Neuronal stem cell (in vitro differentiated cells): ENCODE results near the gene TRIP4.

ENCODE experiments used
- DNase-seq: peaks from one replicate; pipeline ENCODE4 v3.0.0-alpha.2; 2013; ENCODE audit warnings: low spot score
- H2AFZ ChIP-seq: one replicate; pipeline ENCODE4 v1.6.1; 2013; ENCODE audit warnings: mild to moderate bottlenecking, low read length, inconsistent platforms
- H2AK5ac ChIP-seq: 2 replicates; pipeline ENCODE4 v1.6.1; 2013; ENCODE audit warnings: low read depth, mild to moderate bottlenecking, inconsistent platforms, low read length, moderate library complexity, mixed read lengths
- H2BK120ac ChIP-seq: 2 replicates; pipeline ENCODE4 v1.6.1; 2013; ENCODE audit warnings: low read depth, mild to moderate bottlenecking, inconsistent platforms, low read length, moderate library complexity, mixed read lengths
- H2BK12ac ChIP-seq: one replicate; pipeline ENCODE4 v1.6.1; 2013; ENCODE audit warnings: low read length, inconsistent platforms
- H2BK15ac ChIP-seq: 2 replicates; pipeline ENCODE4 v1.6.1; 2013; ENCODE audit warnings: mild to moderate bottlenecking, low read length, inconsistent platforms, mixed read lengths
- H2BK5ac ChIP-seq: one replicate; pipeline ENCODE4 v1.6.1; 2013; ENCODE audit warnings: inconsistent platforms, mild to moderate bottlenecking, low read length, moderate library complexity
- H3K14ac ChIP-seq: one replicate; pipeline ENCODE4 v1.6.1; 2013; ENCODE audit warnings: low read length, inconsistent platforms
- H3K18ac ChIP-seq: 2 replicates; pipeline ENCODE4 v1.6.1; 2013; ENCODE audit warnings: low read length, inconsistent platforms
- H3K23ac ChIP-seq: 2 replicates; pipeline ENCODE4 v1.6.1; 2013; ENCODE audit warnings: low read depth, mild to moderate bottlenecking, mixed read lengths, low read length, inconsistent platforms; ENCODE audit not compliant: poor library complexity
- H3K27ac ChIP-seq: replicated peaks from 3 replicates; pipeline ENCODE4 v1.5.1; 2013; ENCODE audit warnings: low read length, inconsistent platforms
- H3K27me3 ChIP-seq, 3 experiments: 2 replicates each; pipeline ENCODE4 v1.6.1; 2013; ENCODE audit warnings: low read length in 3 of 3, mild to moderate bottlenecking in 2 of 3, inconsistent platforms in 1 of 3, low read depth in 1 of 3, mixed read lengths in 1 of 3, moderate library complexity in 1 of 3; ENCODE audit not compliant: control insufficient read depth in 3 of 3, insufficient read depth in 3 of 3
- H3K36me3 ChIP-seq, 2 donors: replicated peaks in 1 of 2; 2 replicates each; pipeline ENCODE4 v1.6.1; 2013; ENCODE audit warnings: low read length in 2 of 2; ENCODE audit not compliant: control insufficient read depth in 2 of 2, insufficient read depth in 2 of 2
- H3K4ac ChIP-seq: 2 replicates; pipeline ENCODE4 v1.6.1; 2013; ENCODE audit warnings: inconsistent platforms, mild to moderate bottlenecking, low read length, moderate library complexity
- H3K4me1 ChIP-seq, 2 donors: 1 replicate in 1 of 2; 2 replicates in 1 of 2; pipeline ENCODE4 v1.6.1; 2013; ENCODE audit warnings: low read length in 2 of 2, low read depth in 1 of 2; ENCODE audit not compliant: control insufficient read depth in 2 of 2, insufficient read depth in 1 of 2
- H3K4me2 ChIP-seq: one replicate; pipeline ENCODE4 v1.6.1; 2013; ENCODE audit warnings: mild to moderate bottlenecking, low read length, inconsistent platforms; ENCODE audit not compliant: insufficient read depth, poor library complexity, severe bottlenecking
- H3K4me3 ChIP-seq, 2 donors: 2 replicates each; pipeline ENCODE4 v1.5.1; 2013; ENCODE audit warnings: low read length in 2 of 2, mild to moderate bottlenecking in 2 of 2, inconsistent platforms in 1 of 2, moderate library complexity in 1 of 2
- H3K79me1 ChIP-seq: one replicate; pipeline ENCODE4 v1.6.1; 2013; ENCODE audit warnings: low read depth, mild to moderate bottlenecking, inconsistent platforms, low read length, moderate library complexity
- H3K9ac ChIP-seq: one replicate; pipeline ENCODE4 v1.6.1; 2013; ENCODE audit warnings: mild to moderate bottlenecking, low read depth, low read length, inconsistent platforms; ENCODE audit not compliant: poor library complexity
- H3K9me3 ChIP-seq, 2 donors: replicated peaks in 1 of 2; 2 replicates each; pipeline versions ENCODE3 to v1.6.1; 2013; ENCODE audit warnings: low read length in 2 of 2, mild to moderate bottlenecking in 2 of 2, inconsistent platforms in 1 of 2, low read depth in 1 of 2, mixed read lengths in 1 of 2, moderate library complexity in 1 of 2; ENCODE audit not compliant: control insufficient read depth in 2 of 2, insufficient read depth in 1 of 2
- H4K8ac ChIP-seq: one replicate; pipeline ENCODE4 v1.6.1; 2013; ENCODE audit warnings: low read depth, mild to moderate bottlenecking, inconsistent platforms, low read length, moderate library complexity
- H4K91ac ChIP-seq: one replicate; pipeline ENCODE4 v1.6.1; 2013; ENCODE audit warnings: low read length, low read depth, mild to moderate bottlenecking, inconsistent platforms; ENCODE audit not compliant: poor library complexity
- WGBS, 2 donors: extraction: QIAGEN DNeasy Blood & Tissue Kit; methylation state at CpG; one replicate each; pipeline ENCODE4 v1.1.7; 2013; ENCODE audit warnings: missing lambda C conversion rate in 2 of 2, mixed read lengths in 1 of 2; ENCODE audit not compliant: insufficient read length in 2 of 2, insufficient replicate concordance in 1 of 2; ENCODE audit errors: extremely low coverage in 2 of 2; 5-methylcytosine and 5-hydroxymethylcytosine counted together

TRIP4 gene

GRCh38 chr15:64426845-64427465 lies 39.3 kb downstream of the TRIP4 start:
- Histone ChIP-seq H3K4me2 (no peak overlapping the region), H2BK15ac (no peak overlapping the region), H3K27me3 (no peaks in the 10 kb centered on the region), H4K91ac (no peak overlapping the region), H2BK120ac (no peak overlapping the region), H3K4me3 (no peak overlapping the region), H2AK5ac (no peak overlapping the region), H3K9ac (no peak overlapping the region), H3K9me3 (no peaks in the 10 kb centered on the region), H3K27ac (no peak overlapping the region), H3K4ac (no peak overlapping the region), H2BK12ac (no peak overlapping the region), H3K4me1 (peaks cover 0 to 7% of the 10 kb centered on the region in 2 donors), H2BK5ac (no peak overlapping the region), H3K79me1 (no peaks in the 10 kb centered on the region), H3K18ac (no peak overlapping the region), H2AFZ (no peak overlapping the region), H3K36me3 (peaks cover 2 to 61% of the 10 kb centered on the region in 2 donors), H3K23ac (no peak overlapping the region), H3K14ac (no peak overlapping the region), H4K8ac (no peak overlapping the region)
- no peak for DNase-seq
- WGBS, 2 donors = no CpG with 5 or more reads among the region's 7 CpGs

GRCh38 chr15:64429448-64429847 lies 41.8 kb downstream of the TRIP4 start:
- Histone ChIP-seq H2AK5ac (no peak overlapping the region), H3K4me1 (peaks cover 0 to 7% of the 10 kb centered on the region in 2 donors), H3K27ac (no peak overlapping the region), H3K18ac (no peak overlapping the region), H3K14ac (no peak overlapping the region), H3K79me1 (no peaks in the 10 kb centered on the region), H3K4me3 (no peak overlapping the region), H3K27me3 (no peaks in the 10 kb centered on the region), H3K4ac (no peak overlapping the region), H3K9ac (no peak overlapping the region), H2AFZ (no peak overlapping the region), H3K9me3 (no peaks in the 10 kb centered on the region), H4K91ac (no peak overlapping the region), H3K36me3 (peaks cover 0 to 45% of the 10 kb centered on the region in 2 donors), H3K23ac (no peak overlapping the region), H2BK120ac (no peak overlapping the region), H2BK15ac (no peak overlapping the region), H3K4me2 (no peak overlapping the region), H4K8ac (no peak overlapping the region), H2BK12ac (no peak overlapping the region), H2BK5ac (no peak overlapping the region)
- DNase-seq = no peak

- H2BK120ac ChIP-seq = no peak overlapping the region
- no peak overlapping the region for H3K18ac ChIP-seq
- peak; percentile 18 for DNase-seq
- H3K23ac ChIP-seq = no peak overlapping the region
- no peak overlapping the region for H3K14ac ChIP-seq
- no peak overlapping the region for H3K4me3 ChIP-seq
- H3K9me3 ChIP-seq = no peaks in the 10 kb centered on the region
- no peaks in the 10 kb centered on the region for H3K27me3 ChIP-seq
- H4K8ac ChIP-seq = no peak overlapping the region
- H3K9ac ChIP-seq = no peak overlapping the region
- H3K4me2 ChIP-seq = no peak overlapping the region
- no peak overlapping the region for H2BK5ac ChIP-seq
- no peak overlapping the region for H2BK15ac ChIP-seq
- H2AFZ ChIP-seq = no peak overlapping the region
- H2AK5ac ChIP-seq = no peak overlapping the region
- H3K27ac ChIP-seq = no peak overlapping the region
- H3K79me1 ChIP-seq = no peaks in the 10 kb centered on the region
- H2BK12ac ChIP-seq = no peak overlapping the region
- H3K36me3 ChIP-seq = peaks cover 0 to 38% of the 10 kb centered on the region in 2 donors
- peaks cover 0 to 7% of the 10 kb centered on the region in 2 donors for H3K4me1 ChIP-seq
- no peak overlapping the region for H3K4ac ChIP-seq
- no CpG with 5 or more reads among the region's 3 CpGs for WGBS, 2 donors
- no peak overlapping the region for H4K91ac ChIP-seq
Measured at GRCh38 chr15:64430000-64430735, 42.5 kb downstream of the TRIP4 start.

- Histone ChIP-seq H4K91ac (no peak overlapping the region), H2BK15ac (no peak overlapping the region), H2BK12ac (no peak overlapping the region), H4K8ac (no peak overlapping the region), H3K36me3 (peaks cover 0 to 4% of the 10 kb centered on the region in 2 donors), H3K4me2 (no peak overlapping the region), H2BK5ac (no peak overlapping the region), H3K4me3 (no peak overlapping the region), H3K79me1 (no peaks in the 10 kb centered on the region), H3K27me3 (no peaks in the 10 kb centered on the region), H3K4me1 (no peaks in the 10 kb centered on the region), H3K27ac (no peak overlapping the region), H2AK5ac (no peak overlapping the region), H3K9ac (no peak overlapping the region), H3K14ac (no peak overlapping the region), H3K4ac (no peak overlapping the region), H3K9me3 (no peaks in the 10 kb centered on the region), H3K23ac (no peak overlapping the region), H2AFZ (no peak overlapping the region), H2BK120ac (no peak overlapping the region), H3K18ac (no peak overlapping the region)
- WGBS, 2 donors = no CpG with 5 or more reads among the region's 1 CpG
- no peak for DNase-seq
Measured at GRCh38 chr15:64437982-64438381, 50.3 kb downstream of the TRIP4 start.
